ENCODE data around the gene CAPN2. TPM values are rescaled to one million over a fixed set of nuclear protein-coding genes. Genes with fewer than 3 reads are reported as not detected.

The CAPN2 gene
- total and polyA plus RNA-seq, 7 experiments from 2014 or later: 57.6 to 195 (median 99.5) TPM

DNA sequence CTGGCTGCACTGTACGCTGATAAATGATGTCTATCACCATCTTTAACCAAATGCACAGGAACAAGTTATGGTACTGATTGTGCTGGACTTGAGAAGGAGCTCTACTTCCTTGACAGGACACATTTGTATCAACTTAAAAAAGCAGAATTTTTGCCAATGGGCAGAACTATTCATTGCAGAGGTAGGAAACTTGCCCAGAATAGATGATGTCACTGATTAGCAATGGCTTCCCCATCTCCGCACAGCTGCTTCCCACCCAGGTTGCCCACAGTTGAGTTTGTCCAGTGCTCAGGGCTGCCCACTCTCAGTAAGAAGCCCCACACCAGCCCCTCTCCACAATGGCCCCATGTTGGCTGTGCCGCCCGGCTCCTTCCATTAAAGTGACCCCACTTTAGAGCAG is 33.4 kb downstream of the CAPN2 start:
- no peak overlapping the region for H3K4me3 Mint-ChIP-seq
- POLR2A ChIA-PET: interaction anchor here (0.6 kb wide), 1 partner anchor 621 kb away, joined by 3 read pairs; no protein-coding TSS in a partner anchor
- H3K9me3 ChIP-seq (ENCODE audit: control insufficient read depth in 2 of 3, low read length in 3 of 3): no peaks in the 10 kb centered on the region
- peak overlapping the region in 1 of 9 donors; percentile 8 for H3K27ac Mint-ChIP-seq
- DNase-seq (no peak), ATAC-seq (no peak)
- H3K4me1 ChIP-seq (ENCODE audit: control insufficient read depth in 2 of 2, insufficient read depth in 2 of 2, low read length in 2 of 2): peaks cover 7 to 10% of the 10 kb centered on the region in 2 donors
- intact Hi-C loops (cut with micrococcal nuclease): no loop called here
- H3K27ac ChIP-seq (ENCODE audit: low read depth, low read length): no peak overlapping the region
- CTCF ChIA-PET: interaction anchor here (1.0 to 2.5 kb wide), 4 partner anchors 34 to 50 kb away, joined by 3 to 14 read pairs (median 6); partner anchors contain the start of gene CAPN2
- H3K9me3 Mint-ChIP-seq: no peaks in the 10 kb centered on the region
- H3K4me3 ChIP-seq (ENCODE audit: low read length): no peak overlapping the region
- H3K27me3 ChIP-seq (ENCODE audit: control insufficient read depth in 2 of 2, insufficient read depth in 2 of 2, low read length in 2 of 2): no peaks in the 10 kb centered on the region
- no peaks in the 10 kb centered on the region for H3K27me3 Mint-ChIP-seq
- H3K4me1 Mint-ChIP-seq: peaks cover 0 to 25% (median 8%) of the 10 kb centered on the region in 7 donors
- peaks cover 3 to 38% (median 7%) of the 10 kb centered on the region in 3 experiments for H3K36me3 ChIP-seq (ENCODE audit: control insufficient read depth in 2 of 3, insufficient read depth in 3 of 3, low read length in 3 of 3)
- peaks cover 6 to 30% (median 9%) of the 10 kb centered on the region in 5 donors for H3K36me3 Mint-ChIP-seq

DNA sequence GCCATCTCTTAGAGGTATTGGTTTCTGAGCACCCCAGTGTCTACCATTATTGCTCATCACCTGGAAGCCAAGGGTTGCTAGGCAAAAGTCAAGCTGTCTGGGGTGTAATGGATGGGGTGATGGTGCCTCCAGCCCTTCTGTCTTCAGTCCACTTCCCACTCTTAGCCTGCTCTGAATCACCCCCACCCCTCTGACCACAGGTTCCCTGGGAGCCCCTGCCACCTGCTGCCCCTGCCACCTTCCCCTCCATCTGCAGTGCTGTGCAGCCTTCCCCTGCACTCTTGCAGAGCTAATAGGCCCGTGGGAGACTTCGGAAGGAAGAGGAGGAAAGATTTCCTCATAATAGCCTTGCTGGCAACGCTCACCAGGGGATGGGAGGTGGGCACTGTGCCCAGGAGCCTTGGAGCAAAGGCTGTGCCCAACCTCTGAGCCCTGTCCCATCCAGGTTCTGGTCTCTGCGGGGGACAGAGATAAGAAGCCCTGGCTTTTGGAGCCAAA is 35.5 kb downstream of the CAPN2 start:
- peaks cover 5 to 22% (median 8%) of the 10 kb centered on the region in 7 donors for H3K4me1 Mint-ChIP-seq
- H3K9me3 Mint-ChIP-seq: no peaks in the 10 kb centered on the region
- DNase-seq (no peak), ATAC-seq (no peak)
- Histone ChIP-seq H3K9me3 (ENCODE audit: control insufficient read depth in 2 of 3, low read length in 3 of 3) (no peaks in the 10 kb centered on the region), H3K27ac (ENCODE audit: low read depth, low read length) (no peak overlapping the region), H3K36me3 (ENCODE audit: control insufficient read depth in 2 of 3, insufficient read depth in 3 of 3, low read length in 3 of 3) (peaks cover 18 to 60% (median 22%) of the 10 kb centered on the region in 3 experiments), H3K4me3 (ENCODE audit: low read length) (no peak overlapping the region), H3K27me3 (ENCODE audit: control insufficient read depth in 2 of 2, insufficient read depth in 2 of 2, low read length in 2 of 2) (no peaks in the 10 kb centered on the region), H3K4me1 (ENCODE audit: control insufficient read depth in 2 of 2, insufficient read depth in 2 of 2, low read length in 2 of 2) (peaks cover 7 to 10% of the 10 kb centered on the region in 2 donors)
- H3K27ac Mint-ChIP-seq: peak overlapping the region in 6 of 9 donors; percentile 0 to 73 (median 40)
- H3K27me3 Mint-ChIP-seq: no peaks in the 10 kb centered on the region
- ChIA-PET POLR2A (no interaction called here), CTCF (interaction anchor here (0.6 to 1.8 kb wide), 4 partner anchors 13 to 51 kb away, joined by 3 to 8 read pairs (median 4); no protein-coding TSS in a partner anchor)
- H3K36me3 Mint-ChIP-seq: peaks cover 11 to 50% (median 17%) of the 10 kb centered on the region in 5 donors
- peak overlapping the region in 6 of 10 donors; percentile 44 to 71 (median 50) for H3K4me3 Mint-ChIP-seq
- intact Hi-C loops (cut with micrococcal nuclease): loop anchor here in 1 of 2 donors (2.0 kb wide), 1 partner anchor 21 kb away; no protein-coding TSS in a partner anchor

DNA sequence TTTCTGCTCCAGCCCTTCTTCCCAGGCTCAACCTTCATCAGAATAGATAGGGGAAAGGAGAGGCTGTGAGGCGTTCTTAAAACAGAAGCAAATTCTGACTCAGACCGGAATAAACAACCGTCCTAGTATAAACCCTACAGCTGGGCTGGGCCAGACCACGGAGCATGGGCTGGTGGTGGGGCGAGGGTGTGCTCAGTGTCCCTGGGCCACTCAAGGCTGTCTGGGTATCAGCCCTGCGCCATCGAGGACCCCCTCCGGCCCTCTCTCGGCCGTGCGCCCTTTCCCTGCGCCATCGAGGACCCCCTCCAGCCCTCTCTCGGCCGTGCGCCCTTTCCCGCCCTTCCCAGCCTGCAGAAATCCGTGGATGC is 36.0 kb downstream of the CAPN2 start:
- Mint-ChIP-seq H3K27ac (peak overlapping the region in 1 of 9 donors; percentile 55), H3K4me3 (peak overlapping the region; percentile 44 to 85 (median 75)), H3K4me1 (peaks cover 3 to 22% (median 8%) of the 10 kb centered on the region in 7 donors), H3K36me3 (peaks cover 15 to 52% (median 22%) of the 10 kb centered on the region in 5 donors), H3K9me3 (no peaks in the 10 kb centered on the region), H3K27me3 (no peaks in the 10 kb centered on the region)
- peaks cover 23 to 65% (median 27%) of the 10 kb centered on the region in 3 experiments for H3K36me3 ChIP-seq (ENCODE audit: control insufficient read depth in 2 of 3, insufficient read depth in 3 of 3, low read length in 3 of 3)
- peaks cover 7 to 10% of the 10 kb centered on the region in 2 donors for H3K4me1 ChIP-seq (ENCODE audit: control insufficient read depth in 2 of 2, insufficient read depth in 2 of 2, low read length in 2 of 2)
- ChIA-PET POLR2A (interaction anchor here (1.8 kb wide), 1 partner anchor 36 kb away, joined by 12 read pairs; the partner anchor contains the start of gene CAPN2), CTCF (interaction anchor here (1.2 to 4.9 kb wide), 11 partner anchors 9 to 52 kb away, joined by 3 to 39 read pairs (median 6); partner anchors contain the start of gene CAPN2)
- ATAC-seq: peak; percentile 46
- no peak overlapping the region for H3K27ac ChIP-seq (ENCODE audit: low read depth, low read length)
- no peaks in the 10 kb centered on the region for H3K9me3 ChIP-seq (ENCODE audit: control insufficient read depth in 2 of 3, low read length in 3 of 3)
- peak overlapping the region; percentile 68 for H3K4me3 ChIP-seq (ENCODE audit: low read length)
- intact Hi-C loops (cut with micrococcal nuclease): loop anchor here in 1 of 2 donors (2.0 kb wide), 1 partner anchor 22 kb away; no protein-coding TSS in a partner anchor
- H3K27me3 ChIP-seq (ENCODE audit: control insufficient read depth in 2 of 2, insufficient read depth in 2 of 2, low read length in 2 of 2): no peaks in the 10 kb centered on the region
- no peak for DNase-seq

DNA sequence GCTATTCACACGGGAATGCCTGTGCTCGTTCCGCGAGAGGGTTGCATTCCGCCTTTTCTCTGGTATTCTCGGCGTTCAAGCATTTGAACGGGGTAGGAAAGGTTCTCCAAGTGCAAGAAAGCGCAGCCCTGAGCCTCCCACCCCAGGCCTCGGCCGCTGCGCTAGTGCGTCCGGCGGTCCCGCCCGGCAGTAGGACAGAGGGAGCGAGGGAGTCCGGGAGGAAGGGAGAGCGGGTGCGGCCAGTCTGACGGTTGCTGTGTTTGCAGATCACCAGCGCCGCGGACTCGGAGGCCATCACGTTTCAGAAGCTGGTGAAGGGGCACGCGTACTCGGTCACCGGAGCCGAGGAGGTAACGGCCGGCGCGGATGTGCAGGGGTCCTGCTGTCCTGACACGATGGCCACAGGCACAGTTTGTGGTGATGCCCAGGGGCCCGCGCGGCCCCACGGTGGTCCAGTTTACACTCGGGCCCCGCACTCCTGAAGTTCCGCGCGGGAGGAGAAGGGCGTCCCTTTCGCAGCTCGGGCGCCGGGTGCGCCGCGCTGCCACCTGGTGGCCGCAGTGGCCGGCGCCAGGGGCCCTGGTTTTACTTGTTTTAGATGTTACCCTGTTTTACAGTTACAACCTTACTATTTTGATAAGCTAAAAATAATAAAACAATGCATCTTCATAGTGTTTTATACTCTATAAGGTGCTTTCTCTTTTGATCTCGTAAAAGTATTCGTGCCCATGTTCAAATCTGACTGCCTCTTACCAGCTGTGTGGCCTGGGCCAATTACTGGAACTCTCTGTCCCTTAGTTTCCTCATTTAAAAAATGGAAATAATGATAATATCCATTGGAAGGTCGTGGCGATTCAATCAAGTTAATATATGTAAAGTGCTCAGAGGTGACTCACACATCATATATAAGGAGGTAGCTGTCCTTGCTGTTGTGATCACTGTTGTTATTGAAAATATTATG is 36.7 kb downstream of the CAPN2 start:
- Histone ChIP-seq H3K36me3 (ENCODE audit: control insufficient read depth in 2 of 3, insufficient read depth in 3 of 3, low read length in 3 of 3) (peaks cover 27 to 66% (median 34%) of the 10 kb centered on the region in 3 experiments), H3K4me3 (ENCODE audit: low read length) (peak overlapping the region; percentile 68)
- peak overlapping the region in 4 of 9 donors; percentile 21 to 68 (median 34) for H3K27ac Mint-ChIP-seq

DNA sequence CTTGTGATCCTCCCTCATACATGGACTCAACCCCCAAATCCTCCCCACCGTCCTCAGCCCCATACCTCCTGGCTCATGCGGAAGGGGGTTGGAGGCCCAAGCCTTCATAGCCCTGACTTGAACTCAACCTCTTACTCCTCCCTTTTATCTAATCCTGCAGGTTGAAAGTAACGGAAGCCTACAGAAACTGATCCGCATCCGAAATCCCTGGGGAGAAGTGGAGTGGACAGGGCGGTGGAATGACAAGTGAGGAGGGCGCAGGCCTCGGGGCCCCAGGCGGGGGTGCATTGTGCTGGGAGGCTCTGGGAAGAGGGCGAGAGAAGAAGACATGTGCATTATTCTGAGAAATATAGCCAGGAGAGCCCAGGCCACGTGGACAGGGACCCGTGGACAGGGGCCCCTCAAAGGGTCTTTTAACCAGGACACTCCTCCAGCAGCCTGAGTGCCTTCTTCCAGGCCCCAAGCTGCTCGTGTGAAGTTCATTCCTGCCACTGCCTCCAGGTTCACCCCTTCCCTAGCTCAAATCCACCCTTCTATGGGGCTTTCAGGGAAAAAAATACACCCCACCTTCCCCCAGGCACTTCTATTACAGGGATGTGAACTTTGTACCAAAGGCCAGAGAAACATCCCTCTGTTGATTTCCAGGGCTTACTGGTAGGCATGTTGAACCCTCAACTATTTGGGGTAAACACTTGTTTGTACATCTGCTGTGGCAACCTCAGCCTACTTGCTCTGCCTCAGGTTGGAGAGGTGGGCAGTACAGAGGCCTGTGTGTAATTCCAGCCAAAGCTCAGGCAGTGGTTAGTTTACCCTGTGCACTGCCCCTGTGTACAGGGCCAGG is 38.6 kb downstream of the CAPN2 start:
- Mint-ChIP-seq H3K4me1 (peaks cover 0 to 22% (median 8%) of the 10 kb centered on the region in 7 donors), H3K27ac (peak overlapping the region in 1 of 9 donors; percentile 19), H3K36me3 (peaks cover 15 to 54% (median 22%) of the 10 kb centered on the region in 5 donors), H3K4me3 (no peak overlapping the region), H3K9me3 (no peaks in the 10 kb centered on the region), H3K27me3 (no peaks in the 10 kb centered on the region)
- CTCF ChIA-PET: interaction anchor here (0.6 to 4.9 kb wide), 12 partner anchors 12 to 64 kb away, joined by 3 to 39 read pairs (median 4); partner anchors contain the start of gene CAPN2
- peaks cover 33 to 67% (median 41%) of the 10 kb centered on the region in 3 experiments for H3K36me3 ChIP-seq (ENCODE audit: control insufficient read depth in 2 of 3, insufficient read depth in 3 of 3, low read length in 3 of 3)
- intact Hi-C loops (cut with micrococcal nuclease): no loop called here
- no peaks in the 10 kb centered on the region for H3K9me3 ChIP-seq (ENCODE audit: control insufficient read depth in 2 of 3, low read length in 3 of 3)
- POLR2A ChIA-PET: interaction anchor here (1.4 kb wide), 1 partner anchor 34 kb away, joined by 3 read pairs; no protein-coding TSS in a partner anchor
- no peak for DNase-seq
- H3K4me1 ChIP-seq (ENCODE audit: control insufficient read depth in 2 of 2, insufficient read depth in 2 of 2, low read length in 2 of 2): peaks cover 7 to 10% of the 10 kb centered on the region in 2 donors
- H3K27me3 ChIP-seq (ENCODE audit: control insufficient read depth in 2 of 2, insufficient read depth in 2 of 2, low read length in 2 of 2): no peaks in the 10 kb centered on the region
- no peak for ATAC-seq
- no peak overlapping the region for H3K27ac ChIP-seq (ENCODE audit: low read depth, low read length)
- H3K4me3 ChIP-seq (ENCODE audit: low read length): no peak overlapping the region

More for the DNA sequence above, 36.7 kb downstream of the CAPN2 start:
- peak overlapping the region; percentile 70 to 85 (median 75) for H3K4me3 Mint-ChIP-seq
- peaks cover 0 to 22% (median 8%) of the 10 kb centered on the region in 7 donors for H3K4me1 Mint-ChIP-seq
- no peaks in the 10 kb centered on the region for H3K9me3 ChIP-seq (ENCODE audit: control insufficient read depth in 2 of 3, low read length in 3 of 3)
- peak overlapping the region; percentile 27 for H3K27ac ChIP-seq (ENCODE audit: low read depth, low read length)
- ATAC-seq (peak; percentile 89), DNase-seq (peak; percentile 46 to 78 (median 67))
- ChIA-PET CTCF (interaction anchor here (0.7 to 4.9 kb wide), 26 partner anchors 9 to 616 kb away, joined by 3 to 39 read pairs (median 4); partner anchors contain the start of gene CAPN2), POLR2A (interaction anchor here (0.6 to 1.8 kb wide), 7 partner anchors 11 to 50 kb away, joined by 3 to 12 read pairs (median 4); partner anchors contain the start of gene CAPN2)
- H3K4me1 ChIP-seq (ENCODE audit: control insufficient read depth in 2 of 2, insufficient read depth in 2 of 2, low read length in 2 of 2): peaks cover 7 to 10% of the 10 kb centered on the region in 2 donors
- H3K9me3 Mint-ChIP-seq: no peaks in the 10 kb centered on the region
- no peaks in the 10 kb centered on the region for H3K27me3 ChIP-seq (ENCODE audit: control insufficient read depth in 2 of 2, insufficient read depth in 2 of 2, low read length in 2 of 2)
- H3K27me3 Mint-ChIP-seq: no peaks in the 10 kb centered on the region
- H3K36me3 Mint-ChIP-seq: peaks cover 15 to 54% (median 22%) of the 10 kb centered on the region in 5 donors
- intact Hi-C loops (cut with micrococcal nuclease): loop anchor here (1.0 to 2.0 kb wide), 5 partner anchors 22 to 51 kb away; partner anchors contain the start of gene CAPN2 (in 2 of the 2)
